ENCODE data around the gene CACNA1A. TPM values are rescaled to one million over a fixed set of nuclear protein-coding genes. Genes with fewer than 3 reads are reported as not detected.

The CACNA1A gene
- total RNA-seq, result 0.15 and 0.17 TPM in 2 replicates

GRCh38 chr19:13506471-13506820 lies at the start of gene CACNA1A:
CACNA1A (minus strand) TSS chr19:13506479; CDS start chr19:13506224, 255 bp downstream.

All from bronchus fibroblast of lung (primary cell).